NCI-H1417 (cell line): ENCODE measurements around the gene ARHGAP23.
"Not testable (repeated sequence)": the region's sequence is repeated elsewhere in the genome, so short reads cannot be mapped to it uniquely, and the experiment has no call there.

ENCODE experiments used
- DNase-seq, 3 experiments: peaks; one replicate each; lab custom pipeline; 2025; lab: John Stamatoyannopoulos, UW

The ARHGAP23 gene

DNA sequence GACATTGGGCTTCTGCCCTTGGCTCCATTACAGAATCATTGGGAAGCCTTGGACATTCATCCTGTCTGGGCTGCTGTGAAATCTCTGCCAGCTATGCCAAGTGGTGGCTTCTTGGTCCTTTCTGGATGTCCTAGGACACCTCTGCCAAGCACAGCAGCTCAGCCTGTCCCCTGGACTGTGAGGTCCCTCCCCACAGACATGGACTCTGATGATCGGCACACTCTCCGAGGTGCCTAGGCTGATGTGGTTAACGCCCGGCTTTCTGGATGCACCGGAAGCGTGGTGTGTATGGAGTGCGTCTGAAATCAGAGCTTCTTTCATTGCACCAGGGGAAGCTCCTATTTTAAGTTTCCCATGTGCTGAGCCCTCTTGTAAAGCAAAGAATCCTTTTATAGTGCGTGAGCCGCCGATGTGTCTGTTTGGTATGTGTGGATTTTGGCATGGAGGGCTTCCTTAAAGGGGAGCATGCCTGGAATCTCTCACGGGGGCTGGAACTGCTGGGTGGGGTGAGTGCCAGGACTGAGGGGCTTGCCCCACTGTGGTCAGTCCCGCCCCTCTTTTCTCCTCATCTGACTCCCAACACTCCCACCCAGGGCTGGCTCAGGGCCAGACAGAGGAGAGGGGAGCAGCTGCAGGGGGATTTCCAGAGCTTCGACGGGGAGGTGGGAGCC lies 7.0 kb upstream of the ARHGAP23 start:
- DNase-seq = peak in 1 of 3 experiments; percentile 17

DNA sequence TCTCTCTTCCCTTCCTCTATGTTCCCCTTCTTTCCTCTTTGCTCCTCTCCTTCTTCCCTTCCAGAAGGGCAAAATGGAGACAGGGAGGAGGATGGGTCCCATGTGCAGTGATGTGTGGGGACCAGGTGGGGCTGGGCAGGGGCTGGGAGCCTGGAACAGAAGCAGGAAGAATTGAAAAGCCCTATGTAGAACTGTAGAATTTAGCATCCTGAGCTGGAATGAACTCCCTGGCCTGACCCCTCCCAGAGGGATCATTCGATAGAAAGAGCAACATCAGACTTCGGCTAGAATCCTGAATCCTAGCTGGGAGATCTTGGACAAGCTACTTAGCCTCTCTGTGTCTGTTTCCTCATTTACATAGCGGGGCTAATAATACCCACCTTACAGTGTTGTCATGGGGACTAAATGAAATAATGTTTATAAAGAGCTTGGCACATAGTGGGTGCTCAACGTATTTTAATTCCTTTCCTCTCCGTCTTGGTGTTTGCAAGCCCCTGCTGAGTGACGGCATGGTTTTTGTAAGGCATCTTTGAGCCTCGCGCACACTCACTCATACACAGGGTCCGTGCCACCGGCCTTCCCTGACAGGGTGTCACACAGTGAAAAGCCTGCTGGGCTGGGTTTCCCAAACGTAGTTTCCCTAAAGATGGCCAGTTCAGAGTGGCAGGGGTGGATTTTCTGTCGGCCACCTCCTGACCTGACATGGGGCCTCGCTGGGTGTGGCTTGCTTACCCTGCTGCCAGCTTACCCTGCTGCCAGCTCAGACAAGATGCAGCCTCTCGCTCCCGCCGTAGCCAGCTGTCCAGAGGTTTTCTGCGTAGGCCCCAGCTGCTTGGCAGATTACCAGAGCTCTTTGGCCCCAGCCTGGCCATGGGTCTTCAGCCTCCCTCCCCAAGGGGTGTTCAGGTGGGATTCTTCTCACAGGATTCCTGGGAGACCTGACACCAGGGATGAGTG lies 6.1 kb upstream of the ARHGAP23 start:
- DNase-seq = peak in 2 of 3 experiments; percentile 20 to 50

DNA sequence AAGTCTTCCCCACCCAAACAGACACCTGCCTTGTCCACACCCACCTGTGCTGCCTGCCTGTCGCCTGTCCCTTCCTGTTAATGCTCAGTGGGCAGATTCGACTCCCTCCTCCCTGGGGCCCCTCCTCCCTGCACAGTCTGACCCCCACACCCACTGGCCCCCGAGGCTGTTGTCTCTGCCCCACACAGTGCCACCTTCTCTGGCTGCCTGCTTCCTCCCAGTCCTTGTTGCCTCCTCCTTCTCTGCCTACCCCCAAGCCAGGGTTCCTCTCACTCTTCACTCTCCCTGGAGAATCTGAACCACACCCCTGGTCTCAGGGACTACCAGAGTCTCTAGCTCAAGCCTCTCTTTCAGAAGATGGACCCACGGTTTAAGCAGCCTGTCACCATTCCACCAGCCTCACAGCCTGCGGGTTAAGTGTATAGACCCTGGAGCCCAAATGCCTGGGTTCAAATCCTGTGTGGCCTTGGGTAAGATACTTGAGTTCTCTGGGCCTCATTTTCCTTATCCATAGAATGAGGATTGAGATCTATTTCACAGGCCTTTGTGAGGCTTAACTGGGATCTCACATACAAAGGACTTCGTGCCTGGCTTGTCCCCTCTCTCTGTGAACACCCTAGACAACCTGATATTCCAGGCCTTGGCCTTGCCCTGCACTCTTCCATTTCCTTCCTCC lies 3.8 kb upstream of the ARHGAP23 start:
- no peak for DNase-seq

DNA sequence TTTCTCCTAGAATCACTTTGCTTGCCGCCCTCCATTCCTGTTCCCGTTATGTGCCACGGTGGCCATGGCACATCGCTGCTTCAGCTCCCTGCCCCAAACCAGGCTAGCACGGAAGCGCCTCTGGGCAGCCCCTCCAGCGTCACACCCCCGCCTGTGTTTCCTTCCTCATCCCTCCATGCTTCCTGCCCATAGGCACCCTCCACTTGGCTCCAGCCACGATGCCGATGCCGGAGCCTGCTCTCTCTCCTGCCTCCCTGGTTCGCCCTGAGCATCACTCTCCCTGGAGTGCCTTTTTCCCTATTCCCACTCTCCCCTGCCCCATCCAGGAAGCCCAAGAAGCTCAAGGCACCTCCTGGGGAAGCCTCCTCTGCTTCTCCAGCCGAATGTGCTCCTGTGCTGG lies 3.2 kb upstream of the ARHGAP23 start:
- no peak for DNase-seq

DNA sequence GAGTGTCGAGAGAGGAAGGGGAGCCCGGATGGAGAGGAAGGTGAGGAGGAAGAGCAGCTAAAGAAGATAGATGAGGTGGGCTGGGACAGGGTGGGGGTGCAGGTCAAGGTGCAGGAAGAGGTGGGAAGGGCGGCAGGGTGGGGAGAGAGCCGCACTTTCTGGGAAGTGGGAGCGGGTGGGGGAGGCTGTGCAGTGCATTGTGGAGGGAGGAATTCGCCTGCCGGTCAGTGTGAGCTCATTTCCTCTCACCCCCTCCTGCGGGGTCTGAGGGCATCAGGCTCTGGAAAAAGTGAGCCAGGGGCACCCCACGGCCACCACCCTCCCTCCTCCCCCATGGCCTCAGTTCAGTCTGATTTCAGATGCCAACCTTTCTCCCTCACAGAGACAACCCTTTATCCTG lies 2.5 kb upstream of the ARHGAP23 start:
- DNase-seq = no peak

DNA sequence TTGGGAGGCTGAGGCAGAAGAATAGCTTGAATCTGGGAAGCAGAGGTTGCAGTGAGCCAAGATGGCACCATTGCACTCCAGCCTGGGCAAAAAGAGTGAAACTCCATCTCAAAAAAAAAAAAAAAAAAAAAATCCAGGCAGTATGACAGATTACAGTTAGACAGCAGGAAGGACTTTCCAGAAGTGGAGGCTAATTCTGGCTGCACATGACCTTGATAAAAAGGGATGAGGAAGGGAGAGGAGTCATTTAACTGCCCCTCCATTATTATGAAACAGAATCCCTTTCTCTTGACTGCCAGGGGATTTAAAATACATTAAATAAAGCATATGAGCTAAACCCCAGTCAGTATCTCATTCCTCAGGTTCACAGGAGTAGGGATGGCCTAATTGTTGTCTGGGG lies 1.8 kb upstream of the ARHGAP23 start:
- no peak for DNase-seq

DNA sequence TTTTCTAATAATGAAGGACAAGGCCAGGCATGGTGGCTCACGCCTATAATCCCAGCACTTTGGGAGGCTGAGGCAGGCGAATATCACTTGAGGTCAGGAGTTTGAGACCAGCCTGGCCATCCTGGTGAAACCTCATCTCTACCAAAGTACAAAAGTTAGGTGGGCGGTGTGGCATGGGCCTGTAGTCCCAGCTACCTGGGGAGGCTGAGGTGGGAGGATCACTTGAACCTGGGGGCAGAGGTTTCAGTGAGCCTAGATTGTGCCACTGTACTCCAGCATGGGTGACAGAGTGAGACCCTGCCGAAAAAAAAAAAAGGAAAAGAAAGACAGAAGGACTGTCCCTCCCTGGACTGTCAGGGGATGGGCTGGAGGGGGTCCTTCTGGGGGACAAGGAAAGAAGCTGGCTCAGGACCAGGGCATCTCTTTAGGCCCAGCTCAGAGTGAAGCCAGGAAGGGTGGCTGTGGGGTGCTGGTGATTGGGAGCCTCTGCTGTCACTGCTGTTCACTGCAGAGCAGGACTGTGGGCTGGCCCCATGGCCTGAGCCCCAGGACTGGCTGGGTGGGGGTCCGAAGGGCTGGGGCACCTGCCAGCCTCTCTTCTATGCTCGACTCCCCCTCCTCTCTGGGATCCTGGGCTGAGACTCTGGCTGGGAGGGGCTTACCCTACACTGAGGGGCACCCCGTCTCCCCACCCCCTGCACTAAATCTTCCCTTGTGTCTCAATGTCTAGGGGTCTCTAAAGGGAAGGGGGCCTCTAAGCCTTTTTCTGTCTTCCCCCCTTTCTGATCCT lies 909 bp upstream of the ARHGAP23 start:
- DNase-seq = no peak

GRCh38 chr17:38428643-38429371 lies 543 bp downstream of the ARHGAP23 start:
- no peak for DNase-seq

DNA sequence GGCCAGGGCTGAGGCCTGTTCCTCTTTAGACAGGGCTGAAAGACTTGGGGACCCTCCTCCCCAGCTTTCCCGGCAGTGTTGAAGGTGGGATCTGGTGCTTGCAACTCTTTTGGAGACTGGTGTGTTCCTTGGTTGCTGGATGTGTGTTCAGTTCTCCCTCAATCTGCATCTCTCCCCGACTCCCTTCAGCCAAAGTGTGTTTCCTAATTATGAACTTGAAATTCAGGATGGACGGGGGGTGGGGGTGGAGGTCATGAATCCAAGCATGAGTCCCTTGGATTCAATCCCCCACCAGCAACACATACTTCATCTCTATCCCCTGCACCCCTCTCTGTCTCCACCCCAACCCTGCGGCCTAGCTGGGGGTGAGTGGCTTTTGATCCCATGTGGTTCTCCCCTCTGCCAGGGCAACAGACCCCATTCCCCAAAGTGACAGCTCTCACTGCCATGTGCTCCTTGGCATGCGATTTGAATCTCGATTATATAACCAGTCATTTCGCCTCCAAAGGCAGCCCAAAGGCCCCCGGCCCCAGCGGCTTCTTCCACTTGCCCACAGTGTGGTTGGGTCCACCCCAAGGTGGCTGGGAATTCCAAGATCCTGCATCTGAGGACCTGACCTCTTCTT lies 1.3 kb downstream of the ARHGAP23 start:
- no peak for DNase-seq

DNA sequence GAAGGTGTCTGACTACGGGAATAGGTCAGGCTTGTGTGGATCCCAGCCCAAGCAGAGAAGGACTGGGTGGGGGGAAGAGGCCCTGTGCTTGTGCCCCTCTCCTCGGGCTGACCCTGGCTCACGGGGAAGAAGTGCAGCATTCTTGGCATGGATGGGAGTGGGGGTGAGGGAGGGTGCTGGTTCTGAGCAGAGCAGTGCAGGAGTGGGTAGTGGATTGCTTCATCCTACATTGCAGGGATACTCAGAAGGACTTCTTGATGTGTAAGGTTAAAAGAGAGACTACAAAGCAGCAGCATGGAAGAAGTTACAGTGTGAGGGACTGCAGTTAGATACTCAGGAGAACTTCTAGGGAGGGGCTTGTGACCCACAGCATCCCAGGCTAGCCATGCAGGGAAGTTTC lies 2.1 kb downstream of the ARHGAP23 start:
- DNase-seq = no peak

GRCh38 chr17:38430822-38431221 lies 2.6 kb downstream of the ARHGAP23 start:
- DNase-seq = no peak

DNA sequence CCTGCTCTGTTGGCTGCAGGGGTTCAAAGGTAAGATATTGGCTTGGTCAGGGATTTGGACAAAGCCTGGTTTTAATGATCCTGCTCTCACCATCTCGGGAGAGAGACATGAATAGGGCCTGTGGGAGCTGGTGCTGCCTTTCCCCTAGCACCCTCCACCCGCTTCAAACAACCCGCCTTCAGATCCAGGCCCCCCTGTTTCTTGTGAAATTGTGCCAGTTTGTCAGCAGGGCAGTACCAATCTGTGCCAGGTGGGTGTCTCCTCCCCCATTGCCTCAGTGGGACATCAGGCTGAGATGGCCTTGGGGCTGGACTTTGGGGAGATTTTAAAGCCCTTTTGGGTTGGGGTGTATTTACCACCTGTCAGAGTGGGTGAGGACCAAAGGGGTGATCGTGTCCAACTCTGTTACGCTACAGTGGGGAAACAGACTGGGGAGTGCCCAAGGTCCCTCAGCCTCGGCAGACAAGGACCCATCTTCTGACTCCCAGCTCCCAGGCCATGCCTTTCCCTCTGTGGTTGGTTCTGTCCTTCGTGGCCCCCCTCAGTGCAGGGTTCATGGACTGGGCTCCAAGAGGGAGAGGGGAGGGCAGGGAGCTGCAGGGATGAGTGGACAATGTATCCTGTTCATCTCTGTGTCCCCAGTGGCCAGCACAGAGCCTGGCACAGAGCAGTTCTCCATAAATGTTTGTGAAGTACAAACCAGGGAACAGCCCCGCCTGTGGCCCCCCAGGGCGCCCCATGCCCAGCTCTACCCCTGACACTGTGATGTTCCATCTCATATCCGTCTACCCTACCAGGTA lies 3.3 kb downstream of the ARHGAP23 start:
- DNase-seq = no peak

DNA sequence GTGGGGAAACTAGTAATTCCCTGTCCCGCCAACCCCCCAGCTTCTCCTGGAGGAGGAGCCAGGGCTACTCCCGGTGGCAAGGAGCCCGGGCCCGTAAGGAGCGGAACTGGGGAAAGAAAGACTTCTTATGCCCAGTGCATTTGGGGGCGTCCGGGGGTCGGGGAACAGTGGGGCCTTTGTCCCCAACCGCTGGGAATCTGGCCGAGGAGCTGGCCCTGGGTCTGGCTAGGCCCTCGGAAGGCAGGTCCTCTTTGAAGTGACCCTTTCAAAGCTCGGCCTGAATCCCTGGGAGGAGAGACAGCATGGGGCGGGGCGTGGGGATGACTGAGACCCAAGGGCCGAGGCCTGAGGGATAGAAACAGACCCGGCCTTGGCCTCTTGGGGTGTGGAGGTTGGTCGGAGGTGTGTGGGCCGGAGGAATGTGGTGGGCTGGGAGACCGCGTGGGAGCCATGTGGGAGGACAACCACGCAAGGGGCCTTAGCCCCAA lies 6.0 kb downstream of the ARHGAP23 start:
- no peak for DNase-seq

GRCh38 chr17:38435795-38436194 lies 7.5 kb downstream of the ARHGAP23 start:
- no peak for DNase-seq

DNA sequence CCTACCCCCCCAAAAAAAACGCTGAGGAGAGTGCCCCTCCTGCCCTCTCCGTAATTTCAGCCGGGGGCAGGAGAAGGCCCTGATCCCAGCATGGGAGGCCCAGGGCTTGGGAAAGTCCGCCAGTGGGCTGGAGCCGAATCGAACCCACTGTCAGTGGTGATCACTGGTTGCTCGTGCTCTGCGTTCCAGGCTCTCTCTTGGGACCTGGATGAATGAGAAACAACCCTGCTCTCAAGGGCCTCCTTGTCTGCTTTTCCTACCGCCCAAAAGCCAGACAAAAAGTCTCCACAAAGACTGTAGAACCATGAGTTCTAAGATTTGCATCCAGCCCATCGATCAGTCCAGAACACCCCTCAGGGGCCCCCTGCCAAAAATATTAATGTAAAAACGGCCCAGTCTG lies 8.1 kb downstream of the ARHGAP23 start:
- DNase-seq = no peak

GRCh38 chr17:38437313-38437712 lies 9.0 kb downstream of the ARHGAP23 start:
- DNase-seq = not testable (repeated sequence)

- DNase-seq = no peak
Observed at GRCh38 chr17:38439436-38439835, 11.2 kb downstream of the ARHGAP23 start.

DNA sequence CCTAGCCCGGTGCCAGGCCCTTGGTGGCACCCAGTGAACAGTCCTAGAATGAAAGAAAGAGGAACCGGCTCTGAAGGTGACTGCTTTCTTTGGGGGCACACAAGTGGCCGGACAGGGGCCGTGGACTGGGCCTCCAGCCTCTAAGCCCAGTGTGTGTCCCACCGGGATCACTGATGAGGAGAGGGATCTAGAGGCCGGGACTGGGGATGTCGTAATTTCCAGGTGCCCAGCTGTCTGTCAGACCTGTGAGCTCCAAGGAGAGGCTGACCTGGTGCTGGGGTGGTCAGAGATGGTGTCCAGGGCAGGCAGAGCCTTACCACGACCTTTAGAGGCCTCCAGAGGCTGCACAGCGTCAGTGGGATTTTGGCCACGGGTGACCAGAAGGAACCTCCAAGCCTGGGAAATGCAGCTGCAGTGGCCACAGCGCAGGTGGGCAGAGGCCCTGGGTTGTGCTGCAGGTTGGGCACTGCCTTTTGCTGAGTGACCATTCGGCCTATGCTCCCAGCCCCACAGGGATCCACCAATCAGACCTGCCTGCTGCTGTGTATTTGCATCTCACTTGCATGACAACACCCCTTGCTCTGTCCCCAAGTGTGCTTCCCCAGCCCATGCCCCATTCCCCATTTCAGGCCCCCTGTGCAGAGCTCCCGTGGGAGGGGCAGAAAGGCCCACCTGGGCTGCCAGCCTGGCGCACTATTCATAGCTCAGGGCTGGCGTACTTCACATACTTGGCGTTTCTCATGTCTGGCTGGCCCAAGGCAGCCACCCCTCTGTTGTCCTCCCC lies 12.5 kb downstream of the ARHGAP23 start:
- no peak for DNase-seq
